NCI-H2196 (cell line): ENCODE measurements around the gene CCDC88C.

Experiments used
- DNase-seq: peaks from one replicate; lab custom pipeline; 2025; ENCODE audit not compliant: unreplicated experiment; lab: John Stamatoyannopoulos, UW

CCDC88C gene

GRCh38 chr14:91295851-91296796, 121.5 kb downstream of the CCDC88C start:
- DNase-seq: no peak

GRCh38 chr14:91295276-91295845, 122.3 kb downstream of the CCDC88C start:
- no peak for DNase-seq

GRCh38 chr14:91294153-91294552, 123.5 kb downstream of the CCDC88C start:
- DNase-seq: no peak

GRCh38 chr14:91293281-91293680, 124.3 kb downstream of the CCDC88C start:
- no peak for DNase-seq

GRCh38 chr14:91292491-91292890, 125.1 kb downstream of the CCDC88C start:
- DNase-seq: no peak

GRCh38 chr14:91291786-91292405, 125.7 kb downstream of the CCDC88C start:
- DNase-seq: no peak

- DNase-seq: no peak
Measured at GRCh38 chr14:91290986-91291385, 126.6 kb downstream of the CCDC88C start.

GRCh38 chr14:91289464-91289863, 128.2 kb downstream of the CCDC88C start:
- DNase-seq: no peak

GRCh38 chr14:91288876-91289275, 128.7 kb downstream of the CCDC88C start:
- no peak for DNase-seq

- DNase-seq: peak; percentile 37
Measured at GRCh38 chr14:91286530-91286937, 131.1 kb downstream of the CCDC88C start.

GRCh38 chr14:91284791-91285548, 132.7 kb downstream of the CCDC88C start:
- DNase-seq: no peak

- no peak for DNase-seq
Measured at GRCh38 chr14:91284146-91284790, 133.4 kb downstream of the CCDC88C start.

- DNase-seq: no peak
Measured at GRCh38 chr14:91283666-91284065, 134.0 kb downstream of the CCDC88C start.

- DNase-seq: no peak
Measured at GRCh38 chr14:91282954-91283645, 134.5 kb downstream of the CCDC88C start.

- no peak for DNase-seq
Measured at GRCh38 chr14:91281346-91281745, 136.3 kb downstream of the CCDC88C start.

- DNase-seq: peak; percentile 36
Measured at GRCh38 chr14:91280129-91280528, 137.5 kb downstream of the CCDC88C start.

GRCh38 chr14:91279354-91279753, 138.3 kb downstream of the CCDC88C start:
- DNase-seq: no peak

- no peak for DNase-seq
Measured at GRCh38 chr14:91278383-91278715, 139.3 kb downstream of the CCDC88C start.

- DNase-seq: no peak
Measured at GRCh38 chr14:91277546-91278382, 139.9 kb downstream of the CCDC88C start.
